ENCODE measurements around the gene STRIP2.
"Not testable (repeated sequence)": the region's sequence is repeated elsewhere in the genome, so short reads cannot be mapped to it uniquely, and the experiment has no call there.

The STRIP2 gene

DNA sequence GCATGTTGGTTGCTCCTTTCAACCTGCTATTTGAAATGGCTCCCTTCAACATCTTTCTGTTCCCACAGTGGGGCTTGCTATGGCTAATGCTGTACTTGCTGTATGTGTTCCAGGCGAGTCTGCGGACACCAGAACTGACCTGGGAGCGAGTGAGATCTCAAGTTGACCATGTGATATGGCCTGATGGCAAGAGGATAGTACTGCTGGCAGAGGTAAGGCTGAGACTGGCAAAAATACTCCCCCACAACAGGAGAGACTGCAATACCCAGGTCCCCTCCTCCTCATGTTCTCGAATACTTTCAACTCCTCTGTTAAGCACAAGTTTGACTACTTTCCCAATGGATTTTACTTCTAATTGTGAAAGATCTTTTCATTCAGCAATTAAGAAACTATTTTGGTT is 11.5 kb upstream of the STRIP2 start:
- no peak for DNase-seq

DNA sequence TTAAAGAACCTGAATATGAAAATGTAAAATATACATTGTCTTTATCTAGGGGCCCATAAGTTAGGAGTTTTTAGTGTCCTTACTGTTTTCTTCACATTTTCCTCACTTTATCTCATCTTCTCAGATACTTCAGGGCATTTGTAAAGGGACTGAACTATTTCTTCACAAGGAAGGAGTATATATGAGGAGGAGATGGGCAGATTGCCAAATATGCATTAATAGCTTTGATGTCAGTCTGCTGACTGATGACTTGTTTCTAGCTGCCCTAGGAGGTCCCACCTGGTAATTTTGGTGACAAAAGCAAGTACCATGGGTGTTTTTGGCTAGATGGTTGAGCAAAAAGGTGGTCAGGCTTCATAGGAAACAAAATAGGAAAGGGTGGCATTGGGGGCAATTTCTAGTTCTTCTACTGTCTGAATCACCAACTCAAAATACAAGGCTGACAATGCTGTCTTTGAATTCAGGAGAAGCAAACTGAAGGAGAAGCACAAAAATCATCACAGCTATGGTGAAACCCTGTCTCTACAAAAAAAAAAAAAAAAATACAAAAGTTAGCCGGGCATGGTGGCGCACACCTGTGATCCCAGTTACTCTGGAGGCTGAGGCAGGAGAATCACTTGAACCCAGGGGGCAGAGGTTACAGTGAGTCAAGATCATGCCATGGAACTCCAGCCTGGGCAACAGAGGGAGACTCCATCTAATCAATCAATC is 10.4 kb upstream of the STRIP2 start:
- no peak for DNase-seq

DNA sequence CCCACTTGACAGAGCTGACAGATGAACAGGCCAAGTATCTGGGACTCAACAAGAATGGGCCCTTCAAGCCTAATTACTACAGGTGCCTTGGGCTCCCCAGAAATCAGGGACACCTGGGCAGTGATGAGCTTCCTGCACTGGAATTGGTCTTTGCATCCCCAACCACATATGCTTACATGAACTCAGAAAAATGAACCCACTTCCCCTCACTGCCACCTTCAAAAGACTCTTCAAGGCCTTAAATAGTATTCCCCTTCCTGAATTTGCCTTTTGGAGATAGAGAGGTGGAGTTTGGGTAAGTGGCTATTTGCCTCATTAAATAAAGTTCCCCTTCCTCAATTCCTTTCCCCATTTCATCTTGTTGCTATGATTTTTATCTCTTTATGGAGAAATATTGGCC is 7.8 kb upstream of the STRIP2 start:
- DNase-seq = no peak

DNA sequence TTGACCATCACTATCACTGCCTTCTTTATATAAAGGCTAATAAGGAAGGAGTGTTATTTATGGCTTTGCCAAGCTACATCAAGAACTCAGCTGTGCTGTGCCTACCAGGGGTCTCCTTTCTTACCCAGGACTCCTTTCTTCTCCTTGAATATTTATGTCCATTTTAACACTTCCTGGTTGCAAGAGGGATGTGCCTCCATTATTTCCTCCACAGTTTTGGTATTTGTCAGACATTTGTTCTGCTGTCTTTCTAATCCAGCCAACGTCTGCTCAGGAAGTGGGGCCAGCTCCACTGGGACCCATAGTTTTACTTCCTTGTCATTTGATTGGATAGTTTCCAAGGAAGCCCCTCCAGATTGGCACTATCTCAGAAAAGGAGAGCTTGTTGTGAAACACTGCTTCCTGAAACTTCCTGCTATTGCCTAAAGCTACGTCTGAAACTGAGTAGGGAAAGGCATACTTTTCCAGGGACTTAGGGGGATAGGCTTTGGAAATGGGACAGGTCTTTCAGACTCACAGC is 6.6 kb upstream of the STRIP2 start:
- DNase-seq = no peak

DNA sequence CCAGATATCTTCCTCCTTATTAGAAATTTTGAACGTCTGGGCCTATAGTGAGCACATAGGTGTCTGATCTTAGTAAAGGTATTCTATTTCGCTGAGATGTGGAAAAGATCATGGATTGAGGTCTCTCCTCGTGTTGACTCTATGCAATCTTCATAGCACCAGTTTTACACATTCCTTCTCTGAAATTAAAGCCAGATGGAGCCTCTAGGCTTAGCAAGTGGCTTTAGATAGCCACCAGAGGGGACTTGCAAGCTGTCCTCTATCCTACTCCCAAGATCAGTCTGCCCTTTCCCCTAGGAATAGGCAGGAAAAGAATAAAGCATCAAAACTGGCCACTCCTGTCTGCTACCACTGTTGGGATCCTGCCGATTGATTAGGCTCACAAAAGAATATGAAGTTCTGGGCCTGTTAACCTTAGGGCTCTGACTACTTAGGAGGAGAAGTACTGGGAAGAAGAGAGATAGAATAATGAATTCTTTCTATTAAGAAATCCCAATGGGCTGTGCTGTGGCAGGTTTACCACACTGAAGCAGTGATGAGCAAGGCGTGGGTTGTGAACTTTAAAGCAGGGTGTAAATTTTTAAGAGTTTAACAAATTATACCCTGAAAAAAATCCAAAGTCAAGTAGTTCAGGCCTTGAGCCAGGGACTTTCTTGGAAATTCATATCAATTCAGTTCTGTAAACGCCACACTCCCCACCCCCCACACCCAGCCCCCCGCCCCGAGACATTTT is 2.2 kb upstream of the STRIP2 start:
- DNase-seq = no peak

DNA sequence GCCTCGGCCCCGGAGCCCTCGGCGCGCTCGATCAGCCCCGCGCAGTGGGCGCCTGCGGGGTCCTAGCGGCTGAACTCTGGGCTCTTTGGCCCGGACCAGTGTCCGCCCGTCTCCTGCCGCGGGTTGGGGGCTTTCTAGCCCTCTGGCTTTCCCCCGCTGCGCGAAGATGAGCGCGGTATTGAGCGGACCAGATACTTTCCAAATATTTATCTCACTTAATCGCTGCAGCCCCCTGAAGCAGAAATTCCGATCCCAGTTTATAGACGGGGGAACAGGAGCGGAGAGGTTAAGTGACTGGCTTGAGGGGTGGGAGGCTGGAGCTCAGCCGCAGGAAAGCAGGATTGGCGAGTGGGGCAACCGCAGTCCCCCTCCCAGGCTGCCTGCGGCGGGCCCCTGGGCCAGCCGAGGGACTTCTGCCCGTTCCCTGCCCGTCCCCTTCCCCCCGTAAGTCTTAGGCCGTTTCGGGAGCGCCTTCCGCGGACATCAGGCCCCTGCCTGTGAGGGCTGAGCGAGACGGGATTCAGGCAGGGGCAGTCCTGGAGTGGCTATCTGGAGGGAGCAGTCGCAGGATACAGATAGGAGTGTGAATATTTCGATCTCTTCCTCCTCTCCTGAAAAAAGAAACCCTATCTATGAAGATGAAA is 565 bp downstream of the STRIP2 start:
- no peak for DNase-seq

DNA sequence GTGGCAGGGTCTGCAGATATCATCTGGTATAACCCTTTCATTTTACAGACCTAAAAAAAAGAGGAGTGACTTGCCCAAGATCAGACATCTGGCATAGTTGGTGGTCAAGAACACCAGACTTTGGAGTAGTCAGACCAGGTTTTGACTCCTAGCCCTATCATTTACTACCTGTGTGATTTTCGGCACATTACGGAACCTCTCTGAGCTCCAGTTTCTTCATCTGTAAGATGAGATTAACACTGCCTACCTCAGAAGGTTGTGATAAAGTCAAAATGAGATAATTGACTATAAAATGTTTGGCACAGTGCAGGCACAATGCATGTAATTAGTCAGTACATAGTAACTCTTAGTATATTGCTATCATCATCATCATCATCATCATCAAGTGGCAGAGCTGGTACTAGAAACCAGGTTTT is 1.2 kb downstream of the STRIP2 start:
- DNase-seq = no peak

DNA sequence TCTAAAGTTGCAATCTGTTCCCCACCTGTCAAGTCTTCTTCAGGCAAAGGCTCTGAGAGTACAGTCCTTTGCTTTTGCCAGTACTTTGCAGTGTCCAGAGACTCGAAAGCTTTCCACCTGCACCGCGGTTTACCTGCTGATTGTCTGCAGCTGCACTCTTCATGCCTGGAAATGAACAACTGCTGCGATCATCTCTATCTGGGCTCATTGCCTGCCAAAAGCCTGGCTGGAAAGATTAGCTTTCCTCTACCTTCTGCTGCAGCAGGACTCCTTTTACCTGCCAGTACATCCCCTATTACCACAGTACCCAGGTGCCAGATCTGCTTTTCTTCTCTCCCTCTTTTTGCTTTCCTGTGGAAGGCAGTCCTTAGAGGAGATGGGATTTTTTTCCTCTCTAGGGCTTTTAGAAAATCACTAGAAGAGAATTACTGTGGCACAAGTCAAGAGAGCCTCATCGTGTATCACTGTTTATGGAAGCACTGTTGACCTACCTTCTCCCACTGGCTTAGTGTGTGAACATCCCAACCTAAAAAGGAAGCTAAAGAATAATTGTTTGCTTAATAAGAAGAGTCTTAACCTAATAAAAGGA is 2.2 kb downstream of the STRIP2 start:
- no peak for DNase-seq

DNA sequence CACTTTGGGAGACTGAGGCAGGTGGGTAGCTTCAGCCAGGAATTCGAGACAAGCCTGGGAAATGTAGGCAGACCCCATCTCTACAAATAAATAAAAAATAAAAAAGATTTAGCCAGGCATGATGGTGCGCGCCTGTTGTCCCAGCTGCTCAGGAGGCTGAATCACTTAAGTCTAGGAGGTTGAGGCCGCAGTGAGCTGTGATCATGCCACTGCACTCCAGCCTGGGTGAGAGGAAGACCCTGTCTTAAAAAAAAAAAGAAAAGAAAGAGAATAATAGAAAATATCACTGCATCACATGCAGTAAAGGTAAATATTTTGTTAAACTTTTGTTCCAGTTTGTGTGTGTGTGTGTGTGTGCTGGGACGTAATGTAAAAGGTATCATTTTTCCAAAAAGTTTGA is 3.0 kb downstream of the STRIP2 start:
- DNase-seq = no peak

DNA sequence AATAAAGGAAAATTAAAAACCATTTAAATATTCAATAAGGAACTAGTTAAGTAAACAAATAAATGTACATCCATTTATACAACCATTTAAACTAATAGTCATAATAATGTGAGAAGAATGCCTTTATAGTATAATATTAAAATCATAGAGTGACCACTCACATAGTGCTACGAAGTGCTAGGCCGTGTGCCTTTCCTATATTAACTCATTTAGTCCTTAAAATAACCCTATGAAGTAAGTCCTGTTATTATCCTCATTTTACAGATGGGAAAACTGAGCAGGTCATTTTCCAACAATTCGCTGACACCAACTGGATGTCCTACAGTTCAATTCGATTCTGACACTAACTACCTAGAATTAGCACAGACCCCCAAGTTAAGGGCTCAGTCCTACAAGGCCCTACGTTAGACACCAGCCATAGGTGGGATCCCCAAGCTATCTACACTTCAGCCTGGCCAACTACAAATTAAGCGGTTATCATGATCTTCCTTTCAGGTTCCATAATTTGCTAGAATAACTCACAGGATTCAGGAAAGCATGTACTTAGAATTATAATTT is 4.1 kb downstream of the STRIP2 start:
- no peak for DNase-seq

DNA sequence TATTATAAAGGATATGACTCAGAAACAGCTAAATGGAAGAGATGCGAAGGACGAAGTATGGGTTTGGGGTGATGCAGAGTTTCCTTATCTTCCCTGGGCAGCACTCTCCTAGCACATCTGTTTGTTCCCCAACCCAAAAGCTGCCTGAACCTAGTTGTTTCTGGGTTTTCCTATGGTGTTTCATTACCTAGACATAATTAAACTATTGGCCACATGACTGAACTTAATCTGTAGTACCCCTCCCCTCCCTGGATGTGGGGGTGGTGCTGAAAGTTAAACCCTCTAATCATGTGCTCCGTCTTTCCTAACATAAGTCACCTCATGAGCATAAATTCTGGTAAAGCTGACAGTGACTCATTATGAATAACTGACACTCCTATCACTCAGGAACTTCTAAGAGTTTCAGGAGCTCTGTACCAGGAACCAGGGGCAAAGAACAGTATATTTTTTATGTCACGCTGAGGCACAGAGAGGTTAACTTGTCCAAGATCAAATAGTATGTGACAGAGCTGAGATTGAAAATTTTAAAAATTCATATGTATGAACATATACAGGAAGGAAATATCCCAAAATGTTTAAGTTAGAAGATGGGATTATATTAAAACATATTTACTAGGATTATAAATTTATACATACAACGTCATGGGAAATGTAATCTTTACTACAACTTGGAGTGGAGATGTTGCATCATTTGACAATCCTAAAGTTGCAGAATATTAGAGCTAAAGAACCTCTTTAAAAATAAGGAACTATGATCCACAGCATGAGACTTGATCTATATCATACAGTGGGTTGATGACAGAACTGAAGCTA is 4.8 kb downstream of the STRIP2 start:
- DNase-seq = no peak

DNA sequence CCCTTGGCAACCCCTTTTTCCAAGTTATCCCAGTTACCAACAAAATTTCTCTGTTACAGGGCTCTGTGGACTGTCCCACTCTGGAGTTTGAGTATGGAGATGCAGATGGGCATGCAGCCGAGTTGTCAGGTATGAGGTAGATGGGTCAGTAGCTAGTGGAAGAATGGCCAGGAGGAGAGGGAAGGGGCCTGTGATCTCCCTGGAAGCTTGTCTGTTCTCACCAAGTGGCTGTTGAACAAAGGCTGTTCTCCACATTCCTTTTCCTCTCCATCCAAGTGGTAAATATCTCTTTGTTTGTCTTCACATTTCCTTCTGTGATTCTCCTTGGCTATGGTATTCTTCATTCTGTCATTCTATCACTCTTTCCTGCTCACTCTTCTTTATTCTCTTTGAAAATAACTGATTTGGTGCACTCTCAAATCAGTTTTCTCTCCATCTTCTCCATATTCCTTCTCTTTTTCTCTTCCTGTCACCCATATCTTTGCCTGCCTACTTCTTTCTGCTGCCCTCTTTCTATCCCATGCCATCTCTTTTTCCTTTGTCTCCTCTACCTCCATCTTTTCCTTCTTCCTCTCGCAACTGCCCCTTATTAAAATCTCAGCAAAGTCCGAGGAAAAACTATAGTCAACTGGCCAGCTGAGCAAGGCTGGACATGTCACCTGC is 5.9 kb downstream of the STRIP2 start:
- no peak for DNase-seq

DNA sequence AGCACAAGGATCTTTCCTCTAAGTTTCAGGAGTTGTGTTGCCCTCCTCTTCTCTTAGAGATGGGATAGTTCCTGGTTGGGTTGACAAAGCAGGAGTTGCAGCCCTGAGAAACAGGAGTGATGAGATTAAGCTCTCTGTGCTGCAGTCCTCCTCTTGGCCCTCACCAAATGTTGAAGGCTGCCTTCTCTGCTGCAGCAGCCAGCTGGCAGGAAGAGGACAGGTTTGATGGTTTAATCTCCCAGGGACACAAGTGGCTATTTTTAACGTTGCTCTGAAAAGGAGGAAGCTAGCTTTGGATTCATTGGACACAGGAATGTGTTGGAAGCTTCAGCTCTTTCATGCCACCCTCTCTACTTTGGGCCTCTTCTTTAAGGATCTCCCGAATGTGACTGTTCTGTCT is 9.4 kb downstream of the STRIP2 start:
- no peak for DNase-seq

DNA sequence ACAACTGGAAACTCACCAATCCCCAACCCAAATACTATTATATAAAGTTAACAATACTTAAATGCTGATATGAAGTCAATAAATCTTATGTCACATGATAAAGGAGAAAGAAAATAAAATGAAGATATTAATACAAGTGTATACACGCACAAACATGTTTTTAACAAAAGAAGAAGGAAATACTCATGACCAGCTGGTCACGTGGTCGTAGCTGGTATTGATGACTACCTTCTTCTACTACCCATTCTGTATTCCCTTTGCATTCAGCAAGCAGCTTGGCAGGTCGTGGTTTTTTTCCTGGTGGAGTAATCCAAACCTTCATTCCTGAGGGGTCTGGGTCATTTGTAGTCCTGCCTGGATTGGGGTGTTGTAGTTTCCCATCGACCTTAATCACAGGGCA is 10.5 kb downstream of the STRIP2 start:
- not testable (repeated sequence) for DNase-seq

DNA sequence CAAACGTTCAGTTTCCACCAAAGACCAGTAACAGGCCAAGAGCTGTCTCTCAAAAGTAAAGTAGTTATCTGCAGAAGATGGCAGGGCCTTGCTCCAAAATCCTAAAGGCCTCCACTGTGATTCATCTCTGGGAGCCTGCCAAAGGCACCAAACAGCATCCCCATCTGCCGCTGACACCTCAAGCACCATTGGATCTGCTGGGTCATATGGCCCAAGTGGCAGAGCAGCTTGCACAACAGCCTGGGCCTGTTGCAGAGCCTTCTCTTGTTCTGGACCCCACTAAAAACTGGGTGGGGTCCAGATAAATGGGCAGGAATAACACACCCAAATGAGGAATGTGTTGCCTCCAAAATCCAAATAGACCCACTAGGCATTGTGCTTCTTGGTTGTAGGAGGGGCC is 12.7 kb downstream of the STRIP2 start:
- not testable (repeated sequence) for DNase-seq

DNA sequence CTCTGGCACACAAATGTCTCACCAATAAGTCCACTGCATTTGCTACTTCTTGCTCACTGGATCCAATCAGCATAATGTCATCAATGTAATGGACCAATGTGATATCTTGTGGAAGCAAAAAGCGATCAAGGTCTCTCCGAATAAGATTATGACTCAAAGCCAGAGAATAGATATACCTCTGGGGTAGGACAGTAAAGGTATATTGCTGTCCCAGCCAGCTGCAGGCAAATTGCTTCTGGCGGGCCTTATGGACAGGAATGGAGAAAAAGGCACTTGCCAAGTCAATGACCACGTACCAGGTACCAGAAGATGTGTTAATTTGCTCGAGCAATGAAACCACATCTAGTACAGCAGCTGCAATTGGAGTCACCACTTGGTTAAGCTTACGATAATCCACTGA is 13.2 kb downstream of the STRIP2 start:
- DNase-seq = not testable (repeated sequence)

DNA sequence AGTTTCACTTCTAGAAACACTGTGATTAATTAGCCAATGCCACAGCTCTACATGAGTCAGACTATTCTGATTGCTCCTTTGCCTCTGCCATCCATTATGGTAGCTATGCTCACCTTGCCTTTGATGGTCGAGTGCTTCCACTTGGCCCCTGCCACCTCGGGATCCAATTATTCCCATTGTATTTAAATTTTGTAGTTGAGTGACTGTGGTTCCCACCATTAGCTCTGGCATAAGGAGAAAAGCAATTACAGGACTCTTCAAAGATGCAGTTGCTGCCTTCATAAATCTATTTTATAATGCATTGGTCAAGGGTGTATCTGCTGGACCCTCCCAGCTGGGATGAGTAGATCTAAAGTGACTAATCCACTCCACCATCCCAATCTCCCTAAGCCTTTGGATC is 14.4 kb downstream of the STRIP2 start:
- not testable (repeated sequence) for DNase-seq

DNA sequence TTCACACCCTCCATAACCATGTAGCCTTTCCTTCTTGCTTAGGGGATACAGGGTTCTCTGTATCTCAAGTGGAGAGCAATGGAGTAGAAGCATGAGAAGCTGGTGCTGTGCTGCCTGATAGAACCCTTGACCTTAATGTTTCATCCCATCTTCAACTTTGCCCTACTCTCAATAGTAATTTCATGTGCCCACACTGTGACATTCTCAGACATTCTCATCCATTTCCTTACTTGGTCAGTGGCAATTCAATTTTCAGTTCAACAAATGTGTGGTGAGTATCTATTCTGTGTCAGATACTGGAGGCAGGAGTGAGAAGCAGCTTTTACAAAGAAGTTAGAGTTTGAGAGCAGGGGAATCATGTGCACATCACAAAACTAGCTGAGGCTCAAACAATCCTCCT is 16.1 kb downstream of the STRIP2 start:
- DNase-seq = no peak

DNA sequence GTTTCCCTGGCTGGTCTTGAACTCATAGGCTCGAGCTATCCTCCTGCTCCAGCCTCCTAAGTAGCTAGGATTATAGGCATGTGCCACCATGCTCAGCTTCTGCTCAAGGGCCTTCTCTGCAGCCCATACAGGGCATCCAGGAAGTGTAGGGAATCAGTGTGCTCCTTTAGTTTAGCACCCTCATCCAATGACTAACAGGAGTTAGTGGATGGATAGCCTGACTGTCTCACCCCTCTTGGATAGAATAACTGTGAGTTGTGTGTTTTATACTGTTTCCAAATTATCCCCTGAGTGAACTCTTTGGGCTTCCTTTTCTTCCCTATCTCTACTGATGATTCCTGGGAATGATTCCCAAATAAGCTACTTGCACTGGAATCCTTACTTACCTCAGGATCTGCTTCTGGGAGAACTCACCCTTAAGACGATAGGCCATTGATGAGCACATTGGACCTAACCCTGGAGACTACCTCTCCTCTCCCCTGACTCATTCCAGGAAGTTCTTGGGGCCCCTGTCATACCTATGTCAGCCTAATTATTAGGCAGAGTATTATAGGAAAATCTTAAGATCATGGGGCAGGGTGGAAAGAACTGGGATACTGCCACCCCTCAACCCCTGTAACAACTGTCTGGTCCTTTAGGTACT is 18.5 kb downstream of the STRIP2 start:
- DNase-seq = no peak

DNA sequence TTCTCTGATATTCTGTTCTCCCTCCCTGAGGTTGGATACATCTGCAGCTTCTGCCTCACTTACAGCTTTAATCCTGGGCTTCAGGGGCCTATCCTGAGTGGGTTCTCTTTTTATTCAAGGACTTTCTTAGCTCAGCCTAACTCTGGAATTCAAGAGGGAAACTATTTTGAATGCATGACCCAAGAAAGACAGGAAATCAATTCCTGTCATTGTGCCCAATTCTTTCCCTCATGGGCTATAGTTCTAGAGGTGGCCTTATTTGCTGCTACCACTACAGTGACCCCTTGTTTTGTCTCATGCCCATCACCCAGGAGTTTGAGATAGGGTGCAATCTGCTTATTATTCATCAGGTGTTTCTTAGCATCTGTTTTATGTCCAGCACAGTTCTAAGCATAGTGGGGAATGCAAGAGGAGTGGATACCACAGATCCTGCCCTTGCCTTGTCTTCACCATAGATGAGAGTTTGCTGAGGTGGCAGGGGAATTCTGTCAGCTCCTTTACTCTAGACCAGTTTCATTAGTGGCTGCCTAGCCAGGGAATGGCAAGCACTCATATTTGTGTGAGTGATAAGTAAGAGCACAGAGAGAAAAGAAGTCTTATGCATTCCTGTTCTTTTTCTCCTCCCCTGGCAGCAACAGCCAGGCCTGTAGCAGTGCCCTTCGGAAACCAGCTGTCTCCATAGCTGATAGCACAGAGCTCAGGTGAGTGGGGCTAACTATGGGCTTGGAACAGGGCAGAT is 19.4 kb downstream of the STRIP2 start:
- DNase-seq = no peak

DNA sequence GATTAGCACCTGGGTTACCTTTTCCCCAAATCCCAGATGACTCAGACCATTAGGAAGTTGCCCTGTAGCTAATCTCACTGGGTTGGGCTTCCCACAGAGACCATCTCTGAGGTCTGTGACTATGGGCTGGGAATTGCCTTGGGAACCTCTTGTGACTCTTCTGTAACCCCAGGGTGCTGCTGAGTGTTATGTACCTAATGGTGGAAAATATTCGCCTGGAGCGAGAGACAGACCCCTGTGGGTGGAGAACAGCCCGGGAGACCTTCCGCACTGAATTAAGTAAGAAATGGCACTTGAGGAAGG is 20.0 kb downstream of the STRIP2 start:
- DNase-seq = no peak

Data from Kasumi-1 (cell line).